Measurements from ENCODE around the gene KCNH1. TPM values are rescaled to one million over a fixed set of nuclear protein-coding genes. Genes with fewer than 3 reads are reported as not detected.

KCNH1 gene
- polyA plus RNA-seq, 1 donor from 2014 or later = 3.9 TPM

- Histone ChIP-seq H3K36me3 (ENCODE audit: insufficient read depth, low read length) (no peaks in the 10 kb centered on the region), H4K20me1 (ENCODE audit: insufficient read depth) (no peaks in the 10 kb centered on the region), H3K4me2 (ENCODE audit: low read length) (no peak overlapping the region), H3K79me2 (replicated peaks; ENCODE audit: insufficient read depth, low read length) (no peaks in the 10 kb centered on the region), H3F3A (ENCODE audit: insufficient read depth, low read length, poor library complexity, severe bottlenecking) (no peaks in the 10 kb centered on the region), H3K9me2 (ENCODE audit: insufficient read depth, low read length) (no peaks in the 10 kb centered on the region), H3K27ac (ENCODE audit: low read length) (no peak overlapping the region), H2AFZ (ENCODE audit: low read depth, low read length) (no peak overlapping the region), H3K9ac (ENCODE audit: low read length) (no peak overlapping the region), H3K9me3 (ENCODE audit: low read length) (no peaks in the 10 kb centered on the region), H3K27me3 (ENCODE audit: insufficient read depth, low read depth, low read length) (no peaks in the 10 kb centered on the region), H3K4me3 (ENCODE audit: low read length) (no peak overlapping the region)
- no peak for TF ChIP-seq EP300 (conservative IDR thresholded peaks at IDR 0.05; ENCODE audit: poor library complexity, severe bottlenecking)
- TF ChIP-seq REST (IDR thresholded peaks at IDR 0.05; ENCODE audit: borderline replicate concordance) = peak; percentile 94
- no peak for TF ChIP-seq SMC3 (conservative IDR thresholded peaks at IDR 0.05; ENCODE audit: poor library complexity)
- TF ChIP-seq EZH2 (IDR thresholded peaks at IDR 0.05; ENCODE audit: borderline replicate concordance, insufficient read depth, low read length, poor library complexity, severe bottlenecking) = no peak
Measured at GRCh38 chr1:210876275-210876674, 257.7 kb downstream of the KCNH1 start.

DNA sequence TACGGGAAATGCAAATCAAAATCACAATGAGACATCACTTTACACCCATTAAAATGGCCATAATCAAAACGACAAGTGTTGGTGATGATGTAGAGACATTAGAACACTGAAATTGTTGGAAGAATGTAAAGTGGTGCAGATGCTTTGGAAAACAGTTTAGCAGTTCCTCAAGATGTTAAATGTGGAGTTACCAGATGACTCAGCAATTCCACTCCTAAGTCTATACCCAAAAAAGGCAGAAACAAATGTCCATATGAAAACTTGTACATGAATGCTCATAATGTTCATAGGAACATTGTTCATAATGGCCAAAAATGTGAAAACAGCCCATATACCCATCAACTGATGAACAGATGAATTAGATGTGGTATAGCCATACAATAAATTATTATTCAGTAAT, 267.4 kb downstream of the KCNH1 start:
- no peak overlapping the region for H3K4me2 ChIP-seq (ENCODE audit: low read length)
- no peak overlapping the region for H3K9ac ChIP-seq (ENCODE audit: low read length)
- no peaks in the 10 kb centered on the region for H3K9me2 ChIP-seq (ENCODE audit: insufficient read depth, low read length)
- no peaks in the 10 kb centered on the region for H3K36me3 ChIP-seq (ENCODE audit: insufficient read depth, low read length)
- H3K9me3 ChIP-seq (ENCODE audit: low read length) = no peaks in the 10 kb centered on the region
- H3K79me2 ChIP-seq (replicated peaks; ENCODE audit: insufficient read depth, low read length) = no peaks in the 10 kb centered on the region
- no peak overlapping the region for H2AFZ ChIP-seq (ENCODE audit: low read depth, low read length)
- H3K27ac ChIP-seq (ENCODE audit: low read length) = no peak overlapping the region
- H3F3A ChIP-seq (ENCODE audit: insufficient read depth, low read length, poor library complexity, severe bottlenecking) = no peaks in the 10 kb centered on the region
- TF ChIP-seq MXI1 (conservative IDR thresholded peaks at IDR 0.05; ENCODE audit: poor library complexity, severe bottlenecking) = no peak
- TF ChIP-seq POLR2AphosphoS5 (IDR thresholded peaks at IDR 0.05) = no peak
- TF ChIP-seq EZH2 (IDR thresholded peaks at IDR 0.05; ENCODE audit: borderline replicate concordance, insufficient read depth, low read length, poor library complexity, severe bottlenecking) = no peak
- TF ChIP-seq TAF1 (IDR thresholded peaks at IDR 0.05; ENCODE audit: low read depth) = no peak
- no peak for TF ChIP-seq RAD21 (conservative IDR thresholded peaks at IDR 0.05)
- TF ChIP-seq EP300 (conservative IDR thresholded peaks at IDR 0.05; ENCODE audit: poor library complexity, severe bottlenecking) = no peak
- TF ChIP-seq, protein P1, sequence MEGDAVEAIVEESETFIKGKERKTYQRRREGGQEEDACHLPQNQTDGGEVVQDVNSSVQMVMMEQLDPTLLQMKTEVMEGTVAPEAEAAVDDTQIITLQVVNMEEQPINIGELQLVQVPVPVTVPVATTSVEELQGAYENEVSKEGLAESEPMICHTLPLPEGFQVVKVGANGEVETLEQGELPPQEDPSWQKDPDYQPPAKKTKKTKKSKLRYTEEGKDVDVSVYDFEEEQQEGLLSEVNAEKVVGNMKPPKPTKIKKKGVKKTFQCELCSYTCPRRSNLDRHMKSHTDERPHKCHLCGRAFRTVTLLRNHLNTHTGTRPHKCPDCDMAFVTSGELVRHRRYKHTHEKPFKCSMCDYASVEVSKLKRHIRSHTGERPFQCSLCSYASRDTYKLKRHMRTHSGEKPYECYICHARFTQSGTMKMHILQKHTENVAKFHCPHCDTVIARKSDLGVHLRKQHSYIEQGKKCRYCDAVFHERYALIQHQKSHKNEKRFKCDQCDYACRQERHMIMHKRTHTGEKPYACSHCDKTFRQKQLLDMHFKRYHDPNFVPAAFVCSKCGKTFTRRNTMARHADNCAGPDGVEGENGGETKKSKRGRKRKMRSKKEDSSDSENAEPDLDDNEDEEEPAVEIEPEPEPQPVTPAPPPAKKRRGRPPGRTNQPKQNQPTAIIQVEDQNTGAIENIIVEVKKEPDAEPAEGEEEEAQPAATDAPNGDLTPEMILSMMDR (IDR thresholded peaks at IDR 0.05; ENCODE audit: poor library complexity, severe bottlenecking) = no peak
- TF ChIP-seq SMC3 (conservative IDR thresholded peaks at IDR 0.05; ENCODE audit: poor library complexity) = no peak
- no peak for TF ChIP-seq REST (IDR thresholded peaks at IDR 0.05; ENCODE audit: borderline replicate concordance)
- H3K4me3 ChIP-seq (ENCODE audit: low read length) = no peak overlapping the region
- H3K27me3 ChIP-seq (ENCODE audit: insufficient read depth, low read depth, low read length) = no peaks in the 10 kb centered on the region
- no peaks in the 10 kb centered on the region for H4K20me1 ChIP-seq (ENCODE audit: insufficient read depth)

Measured in neural cell (in vitro differentiated cells).